Liver (tissue), 9 donors: ENCODE measurements around the gene VPS35L. TPM values are rescaled to one million over a fixed set of nuclear protein-coding genes. Genes with fewer than 3 reads are reported as not detected.

Experiments
- DNase-seq: peaks from one replicate; pipeline ENCODE4 v3.0.0-alpha.2; 2017; ENCODE audit warnings: low spot score
- H3K27ac ChIP-seq, 2 donors: one replicate each; pipeline ENCODE4 v1.7.0; 2013; ENCODE audit warnings: inconsistent platforms in 2 of 2, low read length in 2 of 2, control low read depth in 1 of 2, low read depth in 1 of 2, mild to moderate bottlenecking in 1 of 2
- H3K27me3 ChIP-seq, 4 donors: one replicate each; pipeline versions ENCODE4 v1.6.1 to v1.7.0; 2013; ENCODE audit warnings: low read length in 3 of 4, inconsistent platforms in 1 of 4, mild to moderate bottlenecking in 1 of 4, moderate library complexity in 1 of 4; ENCODE audit not compliant: control insufficient read depth in 4 of 4, insufficient read depth in 4 of 4
- H3K36me3 ChIP-seq, 4 donors: one replicate each; pipeline versions ENCODE4 v1.6.1 to v1.7.0; 2013; ENCODE audit warnings: low read length in 3 of 4, mild to moderate bottlenecking in 3 of 4, low read depth in 1 of 4, moderate library complexity in 1 of 4; ENCODE audit not compliant: control insufficient read depth in 4 of 4, insufficient read depth in 3 of 4
- H3K4me1 ChIP-seq, 4 donors: one replicate each; pipeline versions ENCODE4 v1.6.1 to v1.7.0; 2013; ENCODE audit warnings: low read length in 3 of 4, mild to moderate bottlenecking in 3 of 4, moderate library complexity in 1 of 4; ENCODE audit not compliant: control insufficient read depth in 4 of 4, insufficient read depth in 4 of 4
- H3K4me3 ChIP-seq, 3 donors: one replicate each; pipeline versions ENCODE4 v1.6.1 to v1.7.0; 2013; ENCODE audit warnings: low read length in 3 of 3, control low read depth in 1 of 3, low read depth in 1 of 3, mild to moderate bottlenecking in 1 of 3
- H3K9ac ChIP-seq, 2 donors: one replicate each; pipeline ENCODE4 v1.7.0; 2013; ENCODE audit warnings: low read length in 2 of 2, mild to moderate bottlenecking in 2 of 2, moderate library complexity in 2 of 2, control low read depth in 1 of 2, low read depth in 1 of 2
- H3K9me3 ChIP-seq, 4 donors: one replicate each; pipeline versions ENCODE4 v1.6.1 to v1.7.0; 2013; ENCODE audit warnings: low read length in 3 of 4; ENCODE audit not compliant: control insufficient read depth in 4 of 4
- EGR1 ChIP-seq, 2 donors: IDR thresholded peaks; 2 replicates each; pipeline ENCODE4 v1.6.1; 2016 to 2018; ENCODE audit warnings: antibody characterized with exemption in 2 of 2, low read depth in 2 of 2
- FOXA1 ChIP-seq: IDR thresholded peaks from 2 replicates; pipeline ENCODE4 v1.6.1; 2016; ENCODE audit warnings: antibody characterized with exemption
- GABPA ChIP-seq, 2 donors: IDR thresholded peaks in 1 of 2; conservative IDR thresholded peaks in 1 of 2; 2 replicates each; pipeline ENCODE4 v1.6.1; 2016; ENCODE audit warnings: antibody characterized with exemption in 2 of 2, mild to moderate bottlenecking in 1 of 2, moderate library complexity in 1 of 2
- JUND ChIP-seq, 2 donors: IDR thresholded peaks; 2 replicates each; pipeline ENCODE4 v1.6.1; 2016; ENCODE audit warnings: antibody characterized with exemption in 2 of 2
- MAX ChIP-seq: IDR thresholded peaks from 2 replicates; pipeline ENCODE4 v1.6.1; 2016; ENCODE audit warnings: antibody characterized with exemption
- REST ChIP-seq: IDR thresholded peaks from 2 replicates; pipeline ENCODE4 v1.6.1; 2016; ENCODE audit warnings: antibody characterized with exemption, mild to moderate bottlenecking
- RXRA ChIP-seq, 2 donors: IDR thresholded peaks; 2 replicates each; pipeline ENCODE4 v1.6.1; 2017 to 2018; ENCODE audit warnings: antibody characterized with exemption in 2 of 2, mild to moderate bottlenecking in 1 of 2
- SP1 ChIP-seq: IDR thresholded peaks from 2 replicates; pipeline ENCODE4 v1.6.1; 2018; ENCODE audit warnings: antibody characterized with exemption, mild to moderate bottlenecking
- TAF1 ChIP-seq: conservative IDR thresholded peaks from 2 replicates; pipeline ENCODE4 v1.6.1; 2016; ENCODE audit warnings: antibody characterized with exemption, mild to moderate bottlenecking
- YY1 ChIP-seq: IDR thresholded peaks from 2 replicates; pipeline ENCODE4 v1.6.1; 2016; ENCODE audit warnings: antibody characterized with exemption, mild to moderate bottlenecking
- WGBS: extraction: QIAGEN DNeasy Blood & Tissue Kit; methylation state at CpG from one replicate; pipeline ENCODE4 v1.1.7; 2013; 5-methylcytosine and 5-hydroxymethylcytosine counted together
- polyA plus RNA-seq, 2 donors: library from polyadenylated mRNA; stranded (reverse) in 1 of 2; unstranded in 1 of 2; fragments of 200-250 nt in 1 of 2; fragments of >200 nt in 1 of 2; fragmentation: Nextera tagmentation in 1 of 2; extraction: Ambion mirVana in 1 of 2; gene quantifications; one replicate each; pipeline versions ENCODE4 v1.2.1 to v1.2.3, GENCODE V29; 2013 to 2015
- total RNA-seq, 2 donors: library from RNA; depleted of rRNA; stranded (reverse); fragments of >200 nt; gene quantifications; one replicate each; pipeline ENCODE4 v1.2.3, GENCODE V29; 2014
- TF ChIP-seq, protein P1 (sequence below): fragments of 150-350 bp; IDR thresholded peaks from 2 replicates; pipeline ENCODE4 v1.5.1; 2017; ENCODE audit warnings: improper control_type of control experiment, low read depth, low read length; ENCODE audit not compliant: missing input control
- donor health status: healthy.
- donor health status: healthy.
- donor health status: healthy.
- donor health status: healthy.
- donor health status: healthy.

The VPS35L gene
- total and polyA plus RNA-seq, 4 donors = 10.5 to 18.2 (median 15.1) TPM

- H3K36me3 ChIP-seq = peaks cover 0 to 14% (median 7%) of the 10 kb centered on the region in 4 donors
- WGBS = 98% methylated on average over 4 of the region's 4 CpGs
Observed at GRCh38 chr16:19506965-19507364, 48.5 kb upstream of the VPS35L start.

DNA sequence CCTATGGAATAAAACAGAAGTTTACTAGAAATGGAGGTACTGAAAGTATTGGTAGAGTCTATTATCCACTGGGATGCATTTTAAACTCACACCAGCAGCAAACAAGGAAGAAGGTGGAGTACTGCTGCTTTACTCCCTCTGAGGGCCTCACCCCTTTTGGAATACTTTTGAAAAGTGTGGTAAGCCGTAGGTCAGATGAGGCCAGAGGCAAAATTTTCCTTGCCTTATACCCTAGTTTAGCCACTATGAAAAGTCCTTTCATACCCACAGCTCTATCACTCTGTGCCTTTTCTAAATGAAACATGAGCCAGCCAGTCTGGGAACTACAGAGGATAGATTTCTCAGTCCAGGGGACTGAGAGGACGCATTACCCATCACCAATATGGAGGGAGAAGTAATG, 47.6 kb upstream of the VPS35L start:
- Histone ChIP-seq H3K9ac (no peak overlapping the region), H3K4me1 (no peaks in the 10 kb centered on the region), H3K36me3 (peaks cover 0 to 14% (median 6%) of the 10 kb centered on the region in 4 donors), H3K27ac (no peak overlapping the region), H3K27me3 (no peaks in the 10 kb centered on the region), H3K9me3 (no peaks in the 10 kb centered on the region), H3K4me3 (no peak overlapping the region)
- no peak for DNase-seq
- no peak for TF ChIP-seq GABPA (IDR thresholded peaks at IDR 0.05 in 1 of 2, conservative IDR thresholded peaks at IDR 0.05 in 1 of 2)
- TF ChIP-seq REST = no peak
- no peak for TF ChIP-seq FOXA1
- TF ChIP-seq JUND (IDR thresholded peaks at IDR 0.05) = no peak
- TF ChIP-seq, protein P1, sequence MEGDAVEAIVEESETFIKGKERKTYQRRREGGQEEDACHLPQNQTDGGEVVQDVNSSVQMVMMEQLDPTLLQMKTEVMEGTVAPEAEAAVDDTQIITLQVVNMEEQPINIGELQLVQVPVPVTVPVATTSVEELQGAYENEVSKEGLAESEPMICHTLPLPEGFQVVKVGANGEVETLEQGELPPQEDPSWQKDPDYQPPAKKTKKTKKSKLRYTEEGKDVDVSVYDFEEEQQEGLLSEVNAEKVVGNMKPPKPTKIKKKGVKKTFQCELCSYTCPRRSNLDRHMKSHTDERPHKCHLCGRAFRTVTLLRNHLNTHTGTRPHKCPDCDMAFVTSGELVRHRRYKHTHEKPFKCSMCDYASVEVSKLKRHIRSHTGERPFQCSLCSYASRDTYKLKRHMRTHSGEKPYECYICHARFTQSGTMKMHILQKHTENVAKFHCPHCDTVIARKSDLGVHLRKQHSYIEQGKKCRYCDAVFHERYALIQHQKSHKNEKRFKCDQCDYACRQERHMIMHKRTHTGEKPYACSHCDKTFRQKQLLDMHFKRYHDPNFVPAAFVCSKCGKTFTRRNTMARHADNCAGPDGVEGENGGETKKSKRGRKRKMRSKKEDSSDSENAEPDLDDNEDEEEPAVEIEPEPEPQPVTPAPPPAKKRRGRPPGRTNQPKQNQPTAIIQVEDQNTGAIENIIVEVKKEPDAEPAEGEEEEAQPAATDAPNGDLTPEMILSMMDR = no peak
- TF ChIP-seq TAF1 = no peak
- TF ChIP-seq RXRA (IDR thresholded peaks at IDR 0.05) = no peak
- no peak for TF ChIP-seq MAX
- no peak for TF ChIP-seq SP1
- TF ChIP-seq EGR1 (IDR thresholded peaks at IDR 0.05; ENCODE audit: low read depth in 2 of 2) = no peak
- 96% methylated on average over 2 of the region's 2 CpGs for WGBS

More at GRCh38 chr16:19506965-19507364, 48.5 kb upstream of the VPS35L start:
- TF ChIP-seq YY1 = no peak
- TF ChIP-seq REST = no peak
- no peak for TF ChIP-seq MAX
- no peak for TF ChIP-seq EGR1 (IDR thresholded peaks at IDR 0.05; ENCODE audit: low read depth in 2 of 2)
- Histone ChIP-seq H3K27me3 (no peaks in the 10 kb centered on the region), H3K27ac (no peak overlapping the region), H3K9ac (no peak overlapping the region), H3K4me1 (no peaks in the 10 kb centered on the region), H3K9me3 (no peaks in the 10 kb centered on the region), H3K4me3 (no peak overlapping the region)
- no peak for DNase-seq
